Body of pancreas (tissue), 4 donors: ENCODE results near the gene DPRX. TPM values are rescaled to one million over a fixed set of nuclear protein-coding genes. Genes with fewer than 3 reads are reported as not detected.
"Not testable (repeated sequence)": the region's sequence is repeated elsewhere in the genome, so short reads cannot be mapped to it uniquely, and the experiment has no call there.

ENCODE experiments used
- ATAC-seq: fragments of 150-250 bp; one replicate; pipeline ENCODE4 v1.9.1; 2016
- DNase-seq, 4 donors: peaks; one replicate each; pipeline ENCODE4 v3.0.0-alpha.2; 2019
- H3K27ac ChIP-seq, 4 donors: fragments of 200-600 bp; sonication (generic); 1 replicate in 3 of 4; 2 replicates in 1 of 4; pipeline versions ENCODE4 v1.5.1 to v1.6.1; 2016 to 2019; ENCODE audit warnings: mild to moderate bottlenecking in 1 of 4, mixed read lengths in 1 of 4, moderate library complexity in 1 of 4
- H3K27me3 ChIP-seq, 2 donors: fragments of 200-600 bp; sonication (generic); one replicate each; pipeline ENCODE4 v1.6.0; 2016; ENCODE audit warnings: mild to moderate bottlenecking in 1 of 2
- H3K36me3 ChIP-seq, 2 donors: fragments of 200-600 bp; sonication (generic); replicated peaks in 1 of 2; 2 replicates each; pipeline ENCODE4 v1.5.1; 2016; ENCODE audit warnings: low read depth in 2 of 2; ENCODE audit not compliant: insufficient read depth in 1 of 2
- H3K4me1 ChIP-seq: fragments of 200-600 bp; sonication (generic); one replicate; pipeline ENCODE4 v1.6.0; 2016
- H3K4me3 ChIP-seq, 2 donors: fragments of 200-600 bp; sonication (generic); 1 replicate in 1 of 2; 2 replicates in 1 of 2; pipeline ENCODE4 v1.5.1; 2016 to 2019
- H3K9me3 ChIP-seq, 3 donors: fragments of 200-600 bp; sonication (generic); 1 replicate in 2 of 3; 2 replicates in 1 of 3; pipeline ENCODE4 v1.5.1; 2016
- CTCF ChIP-seq, 7 experiments: fragments of 450-650 bp in 4 of 7; fragments of 200-600 bp in 3 of 7; sonication (generic) in 3 of 7; IDR thresholded peaks; one replicate each; pipeline ENCODE4 v1.5.1; 2016 to 2019; ENCODE audit warnings: antibody characterized with exemption in 7 of 7
- POLR2A ChIP-seq, 3 donors: fragments of 450-650 bp; IDR thresholded peaks; one replicate each; pipeline ENCODE4 v1.6.1; 2016; ENCODE audit warnings: antibody characterized with exemption in 3 of 3, mild to moderate bottlenecking in 2 of 3
- WGBS, 2 donors: methylation state at CpG; one replicate each; pipeline ENCODE4 v1.1.5; 2017; 5-methylcytosine and 5-hydroxymethylcytosine counted together
- intact Hi-C: fragments of 100-400 bp; cut with DNase I; formaldehyde crosslinking; loops from one replicate; pipeline ENCODE4 v1.15.1; 2023
- total RNA-seq, 2 donors: library from RNA; depleted of rRNA; stranded (reverse); fragments of >200 nt; gene quantifications; one replicate each; pipeline ENCODE4 v1.1.0, GENCODE V29; 2016

The DPRX gene
- total RNA-seq, 2 donors from 2014 or later: not detected

GRCh38 chr19:53664152-53664551, 32.4 kb downstream of the DPRX start:
- WGBS, 2 donors: 72 to 73% methylated on average over 12 of the region's 12 CpGs
- TF ChIP-seq CTCF (IDR thresholded peaks at IDR 0.05): no peak
- TF ChIP-seq POLR2A (IDR thresholded peaks at IDR 0.05): no peak
- DNase-seq (no peak), ATAC-seq (no peak)
- Histone ChIP-seq H3K9me3 (no peaks in the 10 kb centered on the region), H3K4me3 (no peak overlapping the region), H3K27me3 (no peaks in the 10 kb centered on the region), H3K27ac (no peak overlapping the region), H3K36me3 (no peaks in the 10 kb centered on the region), H3K4me1 (no peaks in the 10 kb centered on the region)
- intact Hi-C loops: no loop called here

GRCh38 chr19:53664760-53665159, 33.0 kb downstream of the DPRX start:
- H3K4me1 ChIP-seq: no peaks in the 10 kb centered on the region
- intact Hi-C loops: no loop called here
- no peak overlapping the region for H3K27ac ChIP-seq
- no peak for DNase-seq
- H3K27me3 ChIP-seq: no peaks in the 10 kb centered on the region
- TF ChIP-seq POLR2A (IDR thresholded peaks at IDR 0.05) (no peak), CTCF (IDR thresholded peaks at IDR 0.05) (no peak)
- WGBS, 2 donors: 48 to 78% methylated on average over 2 of the region's 2 CpGs
- no peaks in the 10 kb centered on the region for H3K36me3 ChIP-seq
- no peak for ATAC-seq
- H3K9me3 ChIP-seq: no peaks in the 10 kb centered on the region
- no peak overlapping the region for H3K4me3 ChIP-seq

- 80 to 94% methylated on average over 1 to 2 of the region's 3 CpGs for WGBS, 2 donors
- H3K36me3 ChIP-seq, ATAC-seq, DNase-seq, H3K4me1 ChIP-seq, H3K9me3 ChIP-seq, H3K27me3 ChIP-seq, intact Hi-C loops, H3K4me3 ChIP-seq, H3K27ac ChIP-seq: not testable (repeated sequence)
Observed at GRCh38 chr19:53666331-53666730, 34.5 kb downstream of the DPRX start.

- H3K9me3 ChIP-seq, H3K27me3 ChIP-seq, H3K4me1 ChIP-seq, ATAC-seq, H3K27ac ChIP-seq, DNase-seq, H3K36me3 ChIP-seq, H3K4me3 ChIP-seq, intact Hi-C loops: not testable (repeated sequence)
- 77 to 92% methylated on average over 3 of the region's 3 CpGs for WGBS, 2 donors
Observed at GRCh38 chr19:53668804-53669203, 37.0 kb downstream of the DPRX start.

GRCh38 chr19:53670345-53670744, 38.5 kb downstream of the DPRX start:
- Histone ChIP-seq H3K36me3 (no peaks in the 10 kb centered on the region), H3K27me3 (no peaks in the 10 kb centered on the region), H3K4me1 (no peaks in the 10 kb centered on the region), H3K9me3 (no peaks in the 10 kb centered on the region), H3K4me3 (no peak overlapping the region), H3K27ac (no peak overlapping the region)
- 11 to 67% methylated on average over 1 to 5 of the region's 5 CpGs for WGBS, 2 donors
- intact Hi-C loops: no loop called here
- DNase-seq (no peak), ATAC-seq (no peak)
- TF ChIP-seq POLR2A (IDR thresholded peaks at IDR 0.05) (no peak), CTCF (IDR thresholded peaks at IDR 0.05) (no peak)

- DNase-seq (no peak), ATAC-seq (no peak)
- H3K4me3 ChIP-seq: no peak overlapping the region
- intact Hi-C loops: no loop called here
- no peak overlapping the region for H3K27ac ChIP-seq
- no peaks in the 10 kb centered on the region for H3K36me3 ChIP-seq
- no peaks in the 10 kb centered on the region for H3K4me1 ChIP-seq
- H3K27me3 ChIP-seq: no peaks in the 10 kb centered on the region
- WGBS, 2 donors: 30 to 44% methylated on average over 3 of the region's 3 CpGs
- TF ChIP-seq POLR2A (IDR thresholded peaks at IDR 0.05) (no peak), CTCF (IDR thresholded peaks at IDR 0.05) (no peak)
- H3K9me3 ChIP-seq: no peaks in the 10 kb centered on the region
Observed at GRCh38 chr19:53671663-53672062, 39.9 kb downstream of the DPRX start.
